ENCODE measurements around the gene ZNF710.

The ZNF710 gene

GRCh38 chr15:90020021-90020735 lies 19.1 kb downstream of the ZNF710 start:
- DNase-seq = no peak

DNA sequence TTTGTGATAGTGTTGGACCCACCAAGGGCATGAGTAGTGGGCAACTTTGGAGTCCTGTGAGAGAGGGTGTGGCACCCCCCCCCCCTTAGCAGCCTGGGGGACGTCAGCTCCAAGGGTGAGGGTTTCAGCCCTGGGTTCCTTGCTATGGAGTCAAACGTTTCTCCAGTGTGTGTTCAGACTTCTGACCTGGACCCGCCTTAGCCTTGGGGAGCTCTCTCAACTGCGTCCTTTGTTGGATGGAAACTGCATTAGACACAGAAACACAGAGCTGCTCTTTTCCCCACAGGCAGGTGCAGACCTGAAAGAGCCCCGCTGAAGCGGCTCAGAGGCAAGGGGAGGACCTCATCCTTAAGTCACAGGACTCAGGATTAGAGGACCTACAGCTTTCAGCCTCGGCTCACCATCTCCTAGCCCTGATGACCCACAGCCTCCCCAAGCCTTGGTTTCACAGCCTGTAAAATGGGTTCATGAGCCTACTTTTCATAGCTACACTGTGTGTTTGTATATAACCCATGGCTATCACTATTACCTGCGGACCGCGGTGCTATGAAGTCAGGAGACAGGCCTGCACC lies 19.9 kb downstream of the ZNF710 start:
- DNase-seq = no peak

GRCh38 chr15:90022345-90022744 lies 21.2 kb downstream of the ZNF710 start:
- DNase-seq = no peak

- DNase-seq = no peak
These were observed 22.0 kb downstream of the ZNF710 start for GRCh38 chr15:90022905-90023700.

DNA sequence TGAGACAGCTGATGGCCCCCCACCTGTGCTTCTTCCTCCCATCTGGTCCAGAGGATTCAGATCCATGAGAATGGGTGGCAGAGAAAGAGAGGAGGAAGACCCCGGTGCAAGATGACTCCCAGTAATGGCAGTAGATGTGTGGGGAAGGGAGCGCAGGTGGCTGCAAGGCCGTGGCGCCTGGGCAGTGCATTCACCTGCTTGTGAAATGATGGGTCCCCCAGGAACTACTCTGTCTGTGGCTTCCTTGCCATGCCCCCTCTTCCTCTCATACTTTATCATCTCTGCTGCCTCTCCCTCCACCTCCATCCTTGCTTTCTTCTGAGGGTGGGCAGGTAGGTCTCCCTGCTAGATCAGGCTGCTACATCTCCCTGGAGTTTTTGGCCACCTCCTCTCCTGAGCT lies 23.3 kb downstream of the ZNF710 start:
- DNase-seq = no peak

DNA sequence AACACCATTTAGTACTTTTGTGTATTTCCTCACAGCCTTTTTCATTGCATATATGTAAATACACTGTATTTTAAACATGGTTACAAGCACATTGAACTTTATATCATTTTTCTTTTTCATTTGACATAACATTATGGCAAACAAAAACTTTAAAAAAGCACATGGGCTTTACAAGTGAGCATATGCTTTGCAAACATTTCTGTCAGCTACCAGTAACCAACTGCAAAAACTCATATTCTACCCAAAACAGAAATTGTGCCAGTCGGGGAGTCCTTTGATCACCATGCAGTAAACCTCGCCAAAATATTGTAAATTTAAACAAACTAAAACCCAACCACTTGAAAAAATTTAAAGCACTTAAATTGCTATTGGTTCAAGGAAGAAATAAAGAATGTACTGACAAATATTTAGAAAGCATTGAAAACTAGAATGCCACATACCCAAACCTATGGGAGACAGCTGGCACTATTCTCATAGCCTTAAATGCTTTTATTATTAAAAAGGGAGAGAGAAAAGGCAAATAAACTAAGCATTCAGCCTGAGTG lies 24.4 kb downstream of the ZNF710 start:
- DNase-seq = no peak

DNA sequence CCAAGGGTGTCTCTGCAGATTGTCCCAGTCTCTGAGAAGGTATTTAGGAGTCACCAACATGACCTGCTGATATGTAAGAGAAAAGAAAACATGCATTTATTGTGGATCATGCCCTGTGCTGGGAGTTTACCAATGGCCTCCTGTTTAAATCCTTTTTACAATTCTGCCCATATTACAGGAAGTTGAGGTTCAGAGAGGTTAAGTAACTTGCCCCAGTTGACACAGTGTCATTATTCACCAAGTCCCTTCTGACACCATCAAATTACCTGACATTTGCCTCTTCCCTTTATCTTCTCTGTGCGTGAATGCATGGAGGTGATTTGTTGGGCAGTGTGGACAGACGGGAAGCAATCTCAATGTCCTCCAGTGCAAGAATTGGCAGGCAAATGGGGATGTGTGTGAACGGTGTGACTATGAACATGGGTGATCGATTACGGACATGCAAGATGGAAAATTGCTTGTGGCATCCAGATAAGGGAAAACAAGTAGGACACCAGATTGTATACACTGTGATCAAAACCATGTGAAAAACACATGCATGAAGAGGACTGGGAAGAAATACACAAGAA lies 27.3 kb downstream of the ZNF710 start:
- no peak for DNase-seq

GRCh38 chr15:90029024-90029423 lies 27.9 kb downstream of the ZNF710 start:
- no peak for DNase-seq

GRCh38 chr15:90030376-90030775 lies 29.3 kb downstream of the ZNF710 start:
- no peak for DNase-seq

- DNase-seq = peak; percentile 30
These were observed 30.2 kb downstream of the ZNF710 start for GRCh38 chr15:90031231-90031791.

DNA sequence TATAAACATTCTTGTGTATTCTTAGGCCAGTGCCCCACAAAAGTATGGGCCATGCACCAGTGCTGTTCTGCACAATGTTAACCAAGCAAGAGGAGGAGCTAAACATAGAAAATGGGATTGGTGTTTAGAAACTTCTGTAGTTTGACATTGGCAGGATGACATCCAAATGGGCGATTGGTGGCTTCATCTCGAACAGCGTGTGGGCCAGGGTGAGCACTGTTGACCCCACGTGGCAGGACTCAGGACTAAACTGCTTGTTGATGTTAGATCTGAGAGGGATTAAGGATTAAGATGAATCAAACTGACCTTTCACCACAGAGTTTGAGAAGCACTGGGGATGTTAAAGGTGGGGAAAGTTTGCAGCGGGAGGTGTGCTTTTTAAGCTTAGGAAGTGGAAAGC lies 31.9 kb downstream of the ZNF710 start:
- no peak for DNase-seq

DNA sequence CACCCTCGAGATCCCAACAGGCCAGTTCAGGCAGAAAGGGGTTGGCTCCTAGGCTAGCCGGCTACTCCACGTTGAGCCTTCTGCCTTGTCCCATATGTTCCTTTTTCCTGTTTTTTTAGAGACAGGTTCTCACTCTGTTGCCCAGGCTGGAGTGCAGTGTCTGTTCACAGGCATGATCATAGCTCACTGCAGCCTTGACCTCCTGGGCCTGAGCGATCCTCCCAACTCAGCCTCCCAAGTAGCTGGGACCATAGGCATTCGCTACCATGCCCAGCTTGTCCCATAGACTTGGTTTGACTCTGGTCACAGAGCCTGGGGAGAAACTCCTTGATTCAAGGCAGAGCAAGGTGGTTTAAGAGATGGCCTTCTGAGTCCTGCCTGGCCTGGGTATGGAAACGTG lies 32.3 kb downstream of the ZNF710 start:
- DNase-seq = no peak

DNA sequence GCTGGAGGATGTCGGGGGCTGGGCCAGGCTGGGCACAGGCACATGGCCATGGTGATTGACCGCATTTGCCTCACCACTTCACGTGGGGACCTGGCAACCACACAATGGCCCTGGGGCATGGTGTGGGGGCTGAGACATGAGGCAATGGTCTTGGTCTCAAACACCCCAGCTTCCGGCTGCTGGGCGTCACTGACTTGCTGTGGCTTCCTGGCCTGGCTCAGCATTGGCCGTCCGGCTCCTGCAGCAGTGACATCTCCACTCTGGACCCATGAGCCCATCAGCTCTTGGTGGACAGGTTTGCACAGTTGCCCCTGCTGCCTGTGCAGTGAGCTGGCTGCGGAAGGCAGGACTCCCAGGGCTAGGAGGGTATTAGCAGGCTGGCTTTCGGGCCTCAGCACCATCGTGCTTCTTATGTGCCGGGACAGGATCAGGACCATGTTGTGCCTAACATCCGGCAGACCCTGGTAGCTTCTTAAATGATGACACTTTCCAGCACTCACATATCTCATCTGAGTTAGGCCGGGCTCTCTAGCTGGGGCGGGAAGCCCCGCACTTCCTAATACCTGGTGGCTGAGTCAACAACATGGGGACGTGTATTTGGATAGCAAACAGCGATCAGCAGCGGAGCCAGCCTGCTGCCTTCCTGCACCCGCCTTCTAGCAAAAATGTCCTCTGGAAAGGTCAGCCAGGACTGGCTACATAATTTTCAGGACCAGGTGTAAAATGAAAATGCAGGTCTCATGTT lies 34.1 kb downstream of the ZNF710 start:
- DNase-seq = peak; percentile 21

DNA sequence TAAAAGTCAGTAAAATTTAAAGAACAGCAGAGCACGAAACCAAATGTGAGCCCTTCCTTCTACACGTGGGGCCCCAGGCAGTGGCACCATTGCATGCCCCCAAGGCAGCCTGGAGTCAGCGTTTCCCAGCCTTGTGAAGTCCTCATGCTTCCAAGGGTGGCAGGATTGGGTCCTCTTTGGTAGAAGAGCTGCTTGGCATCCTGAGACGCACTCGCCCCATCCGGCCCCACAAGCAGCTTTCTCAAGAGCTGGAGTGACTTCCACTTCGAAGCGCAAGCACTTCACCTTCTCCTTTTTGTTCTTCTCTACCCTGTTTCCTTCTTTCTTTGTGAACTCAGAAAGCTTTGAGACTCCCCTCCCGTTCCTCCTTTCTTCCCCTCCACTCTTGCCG lies 34.7 kb downstream of the ZNF710 start:
- DNase-seq = no peak

- DNase-seq = no peak
These were observed 35.2 kb downstream of the ZNF710 start for GRCh38 chr15:90036343-90036742.

GRCh38 chr15:90036806-90037510 lies 35.8 kb downstream of the ZNF710 start:
- DNase-seq = no peak

DNA sequence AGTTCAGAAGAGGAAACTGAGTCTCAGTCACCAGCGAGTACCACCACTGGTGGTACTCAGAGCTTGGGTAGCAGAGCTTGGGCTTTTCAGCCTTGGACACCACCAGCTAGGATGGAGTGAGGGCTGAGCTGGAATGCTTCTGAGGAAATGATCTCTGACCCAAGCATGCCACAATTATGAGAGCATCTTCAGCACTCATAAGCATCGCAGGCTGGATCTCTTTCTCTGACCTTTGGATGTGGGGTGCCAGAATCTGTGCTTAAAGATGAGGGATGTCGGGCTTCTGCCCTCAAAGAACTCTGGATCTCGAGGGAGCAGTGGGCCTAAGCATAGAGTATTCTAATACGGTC lies 36.4 kb downstream of the ZNF710 start:
- no peak for DNase-seq

- peak; percentile 50 for DNase-seq
These were observed 37.0 kb downstream of the ZNF710 start for GRCh38 chr15:90037961-90038631.

- DNase-seq = no peak
These were observed 37.5 kb downstream of the ZNF710 start for GRCh38 chr15:90038632-90039095.

DNA sequence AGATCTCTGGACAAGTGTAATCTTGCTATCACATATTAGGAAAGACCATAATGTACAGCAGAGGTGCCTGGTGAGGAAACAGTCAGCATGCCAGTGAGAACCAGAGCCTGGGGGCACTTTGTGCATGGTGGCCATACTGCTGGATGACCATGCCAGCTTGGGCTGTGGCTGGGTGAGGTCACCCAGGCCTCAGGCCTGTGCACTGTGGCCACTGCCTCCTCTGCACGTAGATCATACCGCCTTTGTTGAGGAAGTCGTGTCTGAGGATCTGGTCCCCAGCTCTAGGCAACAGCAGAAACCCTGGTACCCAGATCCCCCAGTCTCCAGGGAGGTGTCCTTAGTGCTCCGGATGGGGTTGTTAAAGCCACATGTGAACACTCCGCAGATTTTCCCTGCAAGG lies 38.9 kb downstream of the ZNF710 start:
- no peak for DNase-seq

GRCh38 chr15:90040618-90041017 lies 39.5 kb downstream of the ZNF710 start:
- no peak for DNase-seq

Measured in CD4-positive, alpha-beta T cell treated with Interleukin-21 for 1 hour (primary cell).